Activated CD8-positive, alpha-beta memory T cell treated with anti-CD3 and anti-CD28 coated beads, Interleukin-2, amount 50 U/mL, for 4 hours (primary cell): ENCODE results near the gene MOB1A.
A peak's percentile ranks its signal among the peaks of the same experiment; 100 is the strongest.
"Not testable (repeated sequence)": the region's sequence is repeated elsewhere in the genome, so short reads cannot be mapped to it uniquely, and the experiment has no call there.

Experiments used
- DNase-seq: peaks from one replicate; pipeline ENCODE4 v3.0.0-alpha.2; 2020

The MOB1A gene

GRCh38 chr2:74198461-74199274 is 20.0 kb upstream of the MOB1A start, which contains the start of gene MTHFD2:
MTHFD2 (plus strand) TSS chr2:74198615; CDS start chr2:74198642, 27 bp downstream.
- DNase-seq = peak; percentile 94

GRCh38 chr2:74198023-74198460 is 19.4 kb upstream of the MOB1A start:
- DNase-seq = no peak

- no peak for DNase-seq
These were observed 18.4 kb upstream of the MOB1A start for GRCh38 chr2:74197049-74197448.

GRCh38 chr2:74194799-74195198 is 16.1 kb upstream of the MOB1A start:
- no peak for DNase-seq

- DNase-seq = no peak
These were observed 13.1 kb upstream of the MOB1A start for GRCh38 chr2:74191596-74192380.

GRCh38 chr2:74188696-74189095 is 10.0 kb upstream of the MOB1A start:
- no peak for DNase-seq

- no peak for DNase-seq
These were observed 9.4 kb upstream of the MOB1A start for GRCh38 chr2:74188018-74188601.

- not testable (repeated sequence) for DNase-seq
These were observed 8.0 kb upstream of the MOB1A start for GRCh38 chr2:74186706-74187105.

- no peak for DNase-seq
These were observed 7.4 kb upstream of the MOB1A start for GRCh38 chr2:74186038-74186437.

GRCh38 chr2:74183878-74184277 is 5.2 kb upstream of the MOB1A start:
- DNase-seq = no peak

GRCh38 chr2:74181739-74182138 is 3.1 kb upstream of the MOB1A start:
- DNase-seq = no peak

- DNase-seq = no peak
These were observed 585 bp upstream of the MOB1A start for GRCh38 chr2:74179063-74179865.

- no peak for DNase-seq
These were observed 983 bp downstream of the MOB1A start for GRCh38 chr2:74177696-74178095.

- DNase-seq = no peak
These were observed 3.8 kb downstream of the MOB1A start for GRCh38 chr2:74174909-74175308.

- DNase-seq = no peak
These were observed 9.9 kb downstream of the MOB1A start for GRCh38 chr2:74168739-74169138.

GRCh38 chr2:74164761-74165160 is 13.9 kb downstream of the MOB1A start:
- no peak for DNase-seq

- no peak for DNase-seq
These were observed 15.7 kb downstream of the MOB1A start for GRCh38 chr2:74162951-74163350.

GRCh38 chr2:74155830-74156229 is 22.8 kb downstream of the MOB1A start:
- DNase-seq = no peak

- DNase-seq = no peak
These were observed 25.7 kb downstream of the MOB1A start for GRCh38 chr2:74152954-74153353.

GRCh38 chr2:74149570-74150319 is 28.9 kb downstream of the MOB1A start:
- DNase-seq = no peak

- DNase-seq = no peak
These were observed 29.5 kb downstream of the MOB1A start for GRCh38 chr2:74149247-74149525.
